ENCODE results near the gene DDX27. TPM values are rescaled to one million over a fixed set of nuclear protein-coding genes. Genes with fewer than 3 reads are reported as not detected.

DDX27 gene
- total and polyA plus RNA-seq, 2 of the 13 experiments (the other 11 are each of a cell fraction or from before 2014, with no cell fraction given) = 42.6 to 72.8 TPM

GRCh38 chr20:49169547-49169946 lies 49.7 kb upstream of the DDX27 start:
- Histone ChIP-seq H3K79me2 (ENCODE audit: insufficient read depth, low read length) (peaks cover 97% of the 10 kb centered on the region), H4K20me1 (ENCODE audit: insufficient read depth, low read length) (peaks cover 74% of the 10 kb centered on the region), H3K9me3 (ENCODE audit: low read length) (no peaks in the 10 kb centered on the region), H3K4me2 (ENCODE audit: low read depth, low read length) (no peak overlapping the region), H3K27ac (ENCODE audit: extremely low read length, insufficient read depth, low read length) (no peak overlapping the region), H3K36me3 (replicated peaks in 1 of 2; ENCODE audit: control insufficient read depth in 1 of 2, insufficient read depth in 2 of 2, low read length in 2 of 2) (peaks cover 18 to 55% of the 10 kb centered on the region in 2 experiments), H2AFZ (ENCODE audit: low read length) (no peak overlapping the region), H3K27me3 (ENCODE audit: control insufficient read depth in 1 of 2, insufficient read depth in 2 of 2, low read length in 2 of 2) (no peaks in the 10 kb centered on the region), H3K4me1 (ENCODE audit: insufficient read depth, low read length) (peaks cover 55% of the 10 kb centered on the region), H3K4me3 (replicated peaks in 1 of 3; ENCODE audit: insufficient read depth in 1 of 3, low read depth in 2 of 3, low read length in 3 of 3) (no peak overlapping the region), H3K9ac (ENCODE audit: insufficient read depth, low read depth, low read length) (no peak overlapping the region)
- ChIA-PET POLR2A (interaction anchor here (1.5 kb wide), 1 partner anchor 17 kb away, joined by 3 read pairs; no protein-coding TSS in a partner anchor), CTCF (ENCODE audit: low intra/inter-chr PET ratio, low total read pairs) (no interaction called here)
- TF ChIP-seq AHR (CRISPR knock-in tag; IDR thresholded peaks at IDR 0.05) (no peak), SSRP1 (CRISPR knock-in tag; IDR thresholded peaks at IDR 0.05) (0 out of 2 replicates have a peak, but pooled peaks have one; percentile 51), HIVEP1 (CRISPR knock-in tag; IDR thresholded peaks at IDR 0.05) (no peak)
- intact Hi-C loops (cut with micrococcal nuclease; ENCODE audit: unreplicated experiment) = no loop called here
- in situ Hi-C loops (cut with HindIII; ENCODE audit: extremely low pct_ligation_motif_present, low pct_unique_long_range_greater_than_20kb) = no loop called here
- no peak for FAIRE-seq
- no TSS peak for BruUV-seq (replicated peaks)
- no peak for DNase-seq (ENCODE audit: low spot score)
- ATAC-seq = no peak
- WGBS (ENCODE audit: low lambda C conversion rate) = 75% methylated on average over 2 of the region's 2 CpGs

- Histone ChIP-seq H3K4me2 (ENCODE audit: low read depth, low read length) (no peak overlapping the region), H3K79me2 (ENCODE audit: insufficient read depth, low read length) (peaks cover 97% of the 10 kb centered on the region), H3K36me3 (replicated peaks in 1 of 2; ENCODE audit: control insufficient read depth in 1 of 2, insufficient read depth in 2 of 2, low read length in 2 of 2) (peaks cover 14 to 47% of the 10 kb centered on the region in 2 experiments), H3K4me3 (replicated peaks in 1 of 3; ENCODE audit: insufficient read depth in 1 of 3, low read depth in 2 of 3, low read length in 3 of 3) (no peak overlapping the region), H3K9ac (ENCODE audit: insufficient read depth, low read depth, low read length) (no peak overlapping the region), H3K9me3 (ENCODE audit: low read length) (no peaks in the 10 kb centered on the region), H3K4me1 (ENCODE audit: insufficient read depth, low read length) (peaks cover 55% of the 10 kb centered on the region), H4K20me1 (ENCODE audit: insufficient read depth, low read length) (peaks cover 74% of the 10 kb centered on the region), H3K27ac (ENCODE audit: extremely low read length, insufficient read depth, low read length) (no peak overlapping the region), H3K27me3 (ENCODE audit: control insufficient read depth in 1 of 2, insufficient read depth in 2 of 2, low read length in 2 of 2) (no peaks in the 10 kb centered on the region), H2AFZ (ENCODE audit: low read length) (no peak overlapping the region)
- BruUV-seq (replicated peaks) = no TSS peak
- in situ Hi-C loops (cut with HindIII; ENCODE audit: extremely low pct_ligation_motif_present, low pct_unique_long_range_greater_than_20kb) (no loop called here), intact Hi-C loops (cut with micrococcal nuclease; ENCODE audit: unreplicated experiment) (no loop called here)
- no peak for DNase-seq (ENCODE audit: low spot score)
- POLR2A ChIA-PET = no interaction called here
- TF ChIP-seq PATZ1 (CRISPR knock-in tag; IDR thresholded peaks at IDR 0.05) (no peak), RELA (CRISPR knock-in tag; IDR thresholded peaks at IDR 0.05) (no peak), CBX2 (IDR thresholded peaks at IDR 0.05; ENCODE audit: low read depth, low read length) (no peak), CBX2 (CRISPR knock-in tag; IDR thresholded peaks at IDR 0.05; ENCODE audit: low read depth) (no peak), HNRNPL (IDR thresholded peaks at IDR 0.05; ENCODE audit: low read depth, low read length) (no peak), CEBPB (IDR thresholded peaks at IDR 0.05; ENCODE audit: borderline replicate concordance, low read depth, low read length) (no peak), ZMAT3 (CRISPR knock-in tag; conservative IDR thresholded peaks at IDR 0.05) (no peak), SMC3 (IDR thresholded peaks at IDR 0.05; ENCODE audit: low read length) (no peak), ZNF414 (CRISPR knock-in tag; IDR thresholded peaks at IDR 0.05) (no peak), CEBPG (CRISPR knock-in tag; IDR thresholded peaks at IDR 0.05) (no peak), EEA1 (CRISPR knock-in tag; IDR thresholded peaks at IDR 0.05; ENCODE audit: borderline replicate concordance) (no peak), CENPX (CRISPR knock-in tag; IDR thresholded peaks at IDR 0.05) (no peak), ZNF367 (CRISPR knock-in tag; IDR thresholded peaks at IDR 0.05; ENCODE audit: borderline replicate concordance) (no peak), ZNF253 (CRISPR knock-in tag; IDR thresholded peaks at IDR 0.05; ENCODE audit: borderline replicate concordance) (no peak), ZNF468 (CRISPR knock-in tag; IDR thresholded peaks at IDR 0.05) (no peak)
- CTCF ChIA-PET (ENCODE audit: low intra/inter-chr PET ratio, low total read pairs) = no interaction called here
- no peak for FAIRE-seq
- WGBS (ENCODE audit: low lambda C conversion rate) = 97% methylated on average over 2 of the region's 2 CpGs
- ATAC-seq = no peak
Observed at GRCh38 chr20:49170714-49171113, 48.5 kb upstream of the DDX27 start.
